ENCODE measurements around the gene PDXDC1.
"Not testable (repeated sequence)": the region's sequence is repeated elsewhere in the genome, so short reads cannot be mapped to it uniquely, and the experiment has no call there.

Gene PDXDC1

GRCh38 chr16:15037745-15038144, 62.9 kb downstream of the PDXDC1 start:
- peak; percentile 81 for DNase-seq (ENCODE audit: low spot score)

GRCh38 chr16:15038689-15039088, 63.9 kb downstream of the PDXDC1 start:
- no peak for DNase-seq (ENCODE audit: low spot score)

GRCh38 chr16:15041271-15042004, 66.6 kb downstream of the PDXDC1 start:
- peak; percentile 85 for DNase-seq (ENCODE audit: low spot score)

- DNase-seq (ENCODE audit: low spot score), result no peak
These were observed 68.5 kb downstream of the PDXDC1 start for GRCh38 chr16:15043344-15043743.

GRCh38 chr16:15044286-15044685, 69.5 kb downstream of the PDXDC1 start:
- no peak for DNase-seq (ENCODE audit: low spot score)

GRCh38 chr16:15045270-15045669, 70.4 kb downstream of the PDXDC1 start:
- not testable (repeated sequence) for DNase-seq (ENCODE audit: low spot score)

GRCh38 chr16:15046692-15047376, 72.0 kb downstream of the PDXDC1 start:
- DNase-seq (ENCODE audit: low spot score), result no peak

- no peak for DNase-seq (ENCODE audit: low spot score)
These were observed 74.9 kb downstream of the PDXDC1 start for GRCh38 chr16:15049581-15050180.

GRCh38 chr16:15050440-15050839, 75.6 kb downstream of the PDXDC1 start:
- DNase-seq (ENCODE audit: low spot score), result not testable (repeated sequence)

GRCh38 chr16:15051387-15051951, 76.6 kb downstream of the PDXDC1 start:
- DNase-seq (ENCODE audit: low spot score), result no peak

- no peak for DNase-seq (ENCODE audit: low spot score)
These were observed 78.1 kb downstream of the PDXDC1 start for GRCh38 chr16:15052747-15053476.

- DNase-seq (ENCODE audit: low spot score), result no peak
These were observed 79.1 kb downstream of the PDXDC1 start for GRCh38 chr16:15053904-15054303.

- no peak for DNase-seq (ENCODE audit: low spot score)
These were observed 79.7 kb downstream of the PDXDC1 start for GRCh38 chr16:15054357-15055140.

- no peak for DNase-seq (ENCODE audit: low spot score)
These were observed 80.6 kb downstream of the PDXDC1 start for GRCh38 chr16:15055141-15056053.

- DNase-seq (ENCODE audit: low spot score), result no peak
These were observed 83.0 kb downstream of the PDXDC1 start for GRCh38 chr16:15057681-15058417.

GRCh38 chr16:15059324-15059723, 84.5 kb downstream of the PDXDC1 start:
- DNase-seq (ENCODE audit: low spot score), result no peak

GRCh38 chr16:15062085-15062810, 87.4 kb downstream of the PDXDC1 start:
- DNase-seq (ENCODE audit: low spot score), result not testable (repeated sequence)

GRCh38 chr16:15065961-15066360, 91.1 kb downstream of the PDXDC1 start:
- not testable (repeated sequence) for DNase-seq (ENCODE audit: low spot score)

- DNase-seq (ENCODE audit: low spot score), result not testable (repeated sequence)
These were observed 91.9 kb downstream of the PDXDC1 start for GRCh38 chr16:15066690-15067089.
